WTC11 (cell line): ENCODE results near the gene PDXP.

ENCODE experiments used
- CBFB ChIP-seq: sonication (generic); formaldehyde crosslinking; IDR thresholded peaks from 2 replicates; pipeline ENCODE4 v1.8.1; 2022; ENCODE audit warnings: mild to moderate bottlenecking, low read depth, missing genetic modification reagents
- CREB1 ChIP-seq: sonication (generic); formaldehyde crosslinking; IDR thresholded peaks from 2 replicates; pipeline ENCODE4 v1.8.0; 2023; ENCODE audit warnings: mild to moderate bottlenecking, missing genetic modification reagents
- CTCF ChIP-seq: fragments of 200-600 bp; IDR thresholded peaks from 2 replicates; pipeline ENCODE4 v1.8.0; 2022; ENCODE audit warnings: antibody characterized with exemption
- JAZF1 ChIP-seq: fragments of 250-450 bp; sonication (Bioruptor Pico); IDR thresholded peaks from 2 replicates; pipeline ENCODE4 v1.9.0; 2021; ENCODE audit warnings: moderate library complexity, mild to moderate bottlenecking, inconsistent platforms
- NFYB ChIP-seq: sonication (generic); formaldehyde crosslinking; conservative IDR thresholded peaks from 2 replicates; pipeline ENCODE4 v1.8.0; 2022; ENCODE audit warnings: low read depth, missing genetic modification reagents
- RELA ChIP-seq: sonication (generic); formaldehyde crosslinking; IDR thresholded peaks from 2 replicates; pipeline ENCODE4 v1.8.1; 2022; ENCODE audit warnings: missing genetic modification reagents, mild to moderate bottlenecking, borderline replicate concordance

DNA sequence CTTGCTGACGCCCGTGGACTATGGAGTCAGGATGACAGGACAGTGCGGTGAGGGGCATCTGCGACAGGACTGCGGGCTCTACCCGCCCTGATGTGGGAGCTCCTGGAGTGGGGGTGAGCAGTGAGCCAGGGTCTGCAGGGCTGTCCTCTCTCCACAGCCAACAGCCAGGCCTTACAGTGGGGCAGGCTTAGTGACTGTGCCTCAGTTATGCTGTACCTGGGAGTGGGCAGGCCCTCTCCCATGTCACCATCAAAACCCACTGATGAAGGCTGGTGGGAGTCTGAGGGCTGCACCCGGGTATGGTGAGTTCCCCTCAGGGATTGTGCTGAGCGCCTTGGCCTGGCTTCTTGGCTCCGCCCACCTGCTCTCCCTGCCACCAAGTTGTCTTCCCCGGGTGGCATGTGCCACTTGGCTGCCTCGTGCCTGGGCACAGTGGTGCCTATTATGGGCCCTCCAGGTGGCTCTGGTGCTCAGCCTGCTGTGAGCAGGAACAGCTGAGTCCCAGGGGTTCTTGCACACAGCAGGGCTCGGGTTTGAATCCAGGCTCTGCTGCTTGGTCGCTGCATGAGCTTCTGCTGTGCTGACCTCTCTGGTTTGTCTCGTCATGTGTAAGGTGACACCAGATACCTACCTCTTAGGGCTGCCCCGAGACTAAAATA is 34.2 kb downstream of the PDXP start:
- TF ChIP-seq JAZF1 (CRISPR knock-in tag) (no peak), CREB1 (CRISPR knock-in tag) (no peak), RELA (CRISPR knock-in tag) (no peak), CTCF (no peak), CBFB (no peak), NFYB (no peak)
